ENCODE results near the gene DDX59. TPM values are rescaled to one million over a fixed set of nuclear protein-coding genes. Genes with fewer than 3 reads are reported as not detected.
A peak's percentile ranks its signal among the peaks of the same experiment; 100 is the strongest.

Gene DDX59
- polyA plus RNA-seq, 3 donors: 14.3 to 18.6 (median 14.9) TPM

DNA sequence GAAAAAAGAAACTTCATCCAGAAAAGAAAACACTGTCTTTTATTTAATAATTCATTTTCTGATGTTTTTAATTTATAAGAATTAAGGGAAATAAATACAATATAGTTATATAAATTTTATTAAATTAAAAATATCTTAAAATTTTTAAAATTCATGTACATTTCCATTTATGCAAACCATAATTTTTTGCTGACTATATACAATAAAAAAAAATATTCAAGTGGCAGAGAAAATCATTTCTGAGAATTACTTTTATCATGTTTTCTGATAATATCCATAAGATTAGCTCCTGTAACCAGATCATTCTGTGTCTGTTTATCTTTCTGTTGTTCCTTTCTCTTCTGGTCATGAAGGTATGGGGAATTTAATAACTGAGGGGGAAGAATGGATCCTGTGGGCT lies 25.7 kb downstream of the DDX59 start:
- no peak overlapping the region for H3K27ac ChIP-seq (ENCODE audit: low read depth in 1 of 2, low read length in 2 of 2)
- Mint-ChIP-seq H3K36me3 (peaks cover 33 to 43% of the 10 kb centered on the region in 2 donors), H3K4me1 (peaks cover 43% of the 10 kb centered on the region), H3K27me3 (ENCODE audit: low read depth in 3 of 3) (no peaks in the 10 kb centered on the region), H3K4me3 (no peak overlapping the region), H3K9me3 (peaks cover 0 to 2% (median 0%) of the 10 kb centered on the region in 7 donors), H3K27ac (peak overlapping the region in 2 of 7 donors; percentile 43 to 59)
- no peak for TF ChIP-seq CTCF (IDR thresholded peaks at IDR 0.05)
- intact Hi-C loops (cut with micrococcal nuclease): no loop called here
- no peaks in the 10 kb centered on the region for H3K79me2 ChIP-seq (ENCODE audit: insufficient read depth, low read length)
- H3K36me3 ChIP-seq (replicated peaks in 1 of 2; ENCODE audit: control insufficient read depth in 1 of 2, insufficient read depth in 2 of 2, low read length in 2 of 2): peaks cover 22 to 42% of the 10 kb centered on the region in 2 donors
- peaks cover 42 to 45% of the 10 kb centered on the region in 2 donors for H3K4me1 ChIP-seq (ENCODE audit: control insufficient read depth in 1 of 2, insufficient read depth in 2 of 2, low read length in 2 of 2)
- no peak overlapping the region for H2AFZ ChIP-seq (ENCODE audit: insufficient read depth, low read depth, low read length, poor library complexity, severe bottlenecking)
- H3K9ac ChIP-seq (ENCODE audit: insufficient read depth, low read length, poor library complexity, severe bottlenecking): no peak overlapping the region
- H4K20me1 ChIP-seq (ENCODE audit: insufficient read depth, low read length): no peaks in the 10 kb centered on the region
- H3K4me3 ChIP-seq (replicated peaks in 1 of 3; ENCODE audit: low read depth in 2 of 3, low read length in 3 of 3): no peak overlapping the region
- no peaks in the 10 kb centered on the region for H3K9me3 ChIP-seq (replicated peaks in 1 of 2; ENCODE audit: control insufficient read depth in 1 of 2, insufficient read depth in 1 of 2, low read length in 2 of 2)
- no peak overlapping the region for H3K4me2 ChIP-seq (replicated peaks; ENCODE audit: extremely low read depth, low read length, poor library complexity, severe bottlenecking)
- H3K27me3 ChIP-seq (ENCODE audit: control insufficient read depth in 2 of 2, insufficient read depth in 2 of 2, low read length in 2 of 2): no peaks in the 10 kb centered on the region
- DNase-seq: no peak

DNA sequence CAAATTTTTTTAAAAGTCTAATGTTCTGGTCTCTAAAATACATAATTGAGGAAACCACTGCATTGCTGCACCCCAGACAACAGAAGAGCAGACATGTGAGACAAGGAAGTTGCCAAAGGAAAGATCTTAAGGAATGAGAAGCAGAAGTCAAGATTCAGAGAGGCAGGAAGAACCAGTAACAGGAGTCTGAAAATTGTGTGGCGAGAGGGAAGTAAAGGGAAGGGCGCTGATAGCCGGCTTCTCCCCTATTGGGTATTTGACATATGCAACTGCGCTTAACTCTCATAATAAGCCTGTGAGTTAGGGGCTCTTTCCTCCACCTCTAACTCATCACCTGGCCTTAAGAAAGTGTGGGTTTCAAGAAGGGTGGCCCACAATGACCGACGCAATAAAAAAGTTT lies 27.2 kb downstream of the DDX59 start:
- H3K79me2 ChIP-seq (ENCODE audit: insufficient read depth, low read length): no peaks in the 10 kb centered on the region
- no peaks in the 10 kb centered on the region for H3K27me3 ChIP-seq (ENCODE audit: control insufficient read depth in 2 of 2, insufficient read depth in 2 of 2, low read length in 2 of 2)
- peak overlapping the region; percentile 53 for H3K4me2 ChIP-seq (replicated peaks; ENCODE audit: extremely low read depth, low read length, poor library complexity, severe bottlenecking)
- Mint-ChIP-seq H3K4me1 (peaks cover 43% of the 10 kb centered on the region), H3K27ac (peak overlapping the region; percentile 76 to 94 (median 92)), H3K36me3 (peaks cover 24 to 32% of the 10 kb centered on the region in 2 donors), H3K27me3 (ENCODE audit: low read depth in 3 of 3) (peaks cover 0 to 2% (median 0%) of the 10 kb centered on the region in 3 donors), H3K9me3 (peaks cover 0 to 2% (median 0%) of the 10 kb centered on the region in 7 donors), H3K4me3 (peak overlapping the region in 1 of 2 donors; percentile 62)
- no peak for TF ChIP-seq CTCF (IDR thresholded peaks at IDR 0.05)
- WGBS (ENCODE audit: insufficient coverage): no CpG with 5 or more reads among the region's 6 CpGs
- peak overlapping the region in 1 of 3 experiments; percentile 55 for H3K4me3 ChIP-seq (replicated peaks in 1 of 3; ENCODE audit: low read depth in 2 of 3, low read length in 3 of 3)
- intact Hi-C loops (cut with micrococcal nuclease): no loop called here
- H4K20me1 ChIP-seq (ENCODE audit: insufficient read depth, low read length): no peaks in the 10 kb centered on the region
- H3K36me3 ChIP-seq (replicated peaks in 1 of 2; ENCODE audit: control insufficient read depth in 1 of 2, insufficient read depth in 2 of 2, low read length in 2 of 2): peaks cover 7 to 27% of the 10 kb centered on the region in 2 donors
- peak overlapping the region in 1 of 2 donors; percentile 79 for H3K27ac ChIP-seq (ENCODE audit: low read depth in 1 of 2, low read length in 2 of 2)
- no peaks in the 10 kb centered on the region for H3K9me3 ChIP-seq (replicated peaks in 1 of 2; ENCODE audit: control insufficient read depth in 1 of 2, insufficient read depth in 1 of 2, low read length in 2 of 2)
- peaks cover 42 to 45% of the 10 kb centered on the region in 2 donors for H3K4me1 ChIP-seq (ENCODE audit: control insufficient read depth in 1 of 2, insufficient read depth in 2 of 2, low read length in 2 of 2)
- no peak overlapping the region for H2AFZ ChIP-seq (ENCODE audit: insufficient read depth, low read depth, low read length, poor library complexity, severe bottlenecking)
- peak; percentile 51 to 88 (median 84) for DNase-seq
- H3K9ac ChIP-seq (ENCODE audit: insufficient read depth, low read length, poor library complexity, severe bottlenecking): no peak overlapping the region
